Neuronal stem cell (in vitro differentiated cells): ENCODE data around the gene ZC3HAV1.

Experiments used
- DNase-seq: peaks from one replicate; pipeline ENCODE4 v3.0.0-alpha.2; 2013; ENCODE audit warnings: low spot score
- H2AFZ ChIP-seq: one replicate; pipeline ENCODE4 v1.6.1; 2013; ENCODE audit warnings: mild to moderate bottlenecking, low read length, inconsistent platforms
- H2AK5ac ChIP-seq: 2 replicates; pipeline ENCODE4 v1.6.1; 2013; ENCODE audit warnings: low read depth, mild to moderate bottlenecking, inconsistent platforms, low read length, moderate library complexity, mixed read lengths
- H2BK120ac ChIP-seq: 2 replicates; pipeline ENCODE4 v1.6.1; 2013; ENCODE audit warnings: low read depth, mild to moderate bottlenecking, inconsistent platforms, low read length, moderate library complexity, mixed read lengths
- H2BK12ac ChIP-seq: one replicate; pipeline ENCODE4 v1.6.1; 2013; ENCODE audit warnings: low read length, inconsistent platforms
- H2BK15ac ChIP-seq: 2 replicates; pipeline ENCODE4 v1.6.1; 2013; ENCODE audit warnings: mild to moderate bottlenecking, low read length, inconsistent platforms, mixed read lengths
- H2BK5ac ChIP-seq: one replicate; pipeline ENCODE4 v1.6.1; 2013; ENCODE audit warnings: inconsistent platforms, mild to moderate bottlenecking, low read length, moderate library complexity
- H3K14ac ChIP-seq: one replicate; pipeline ENCODE4 v1.6.1; 2013; ENCODE audit warnings: low read length, inconsistent platforms
- H3K18ac ChIP-seq: 2 replicates; pipeline ENCODE4 v1.6.1; 2013; ENCODE audit warnings: low read length, inconsistent platforms
- H3K23ac ChIP-seq: 2 replicates; pipeline ENCODE4 v1.6.1; 2013; ENCODE audit warnings: low read depth, mild to moderate bottlenecking, mixed read lengths, low read length, inconsistent platforms; ENCODE audit not compliant: poor library complexity
- H3K27ac ChIP-seq: replicated peaks from 3 replicates; pipeline ENCODE4 v1.5.1; 2013; ENCODE audit warnings: low read length, inconsistent platforms
- H3K27me3 ChIP-seq, 3 experiments: 2 replicates each; pipeline ENCODE4 v1.6.1; 2013; ENCODE audit warnings: low read length in 3 of 3, mild to moderate bottlenecking in 2 of 3, inconsistent platforms in 1 of 3, low read depth in 1 of 3, mixed read lengths in 1 of 3, moderate library complexity in 1 of 3; ENCODE audit not compliant: control insufficient read depth in 3 of 3, insufficient read depth in 3 of 3
- H3K36me3 ChIP-seq, 2 donors: replicated peaks in 1 of 2; 2 replicates each; pipeline ENCODE4 v1.6.1; 2013; ENCODE audit warnings: low read length in 2 of 2; ENCODE audit not compliant: control insufficient read depth in 2 of 2, insufficient read depth in 2 of 2
- H3K4ac ChIP-seq: 2 replicates; pipeline ENCODE4 v1.6.1; 2013; ENCODE audit warnings: inconsistent platforms, mild to moderate bottlenecking, low read length, moderate library complexity
- H3K4me1 ChIP-seq, 2 donors: 1 replicate in 1 of 2; 2 replicates in 1 of 2; pipeline ENCODE4 v1.6.1; 2013; ENCODE audit warnings: low read length in 2 of 2, low read depth in 1 of 2; ENCODE audit not compliant: control insufficient read depth in 2 of 2, insufficient read depth in 1 of 2
- H3K4me2 ChIP-seq: one replicate; pipeline ENCODE4 v1.6.1; 2013; ENCODE audit warnings: mild to moderate bottlenecking, low read length, inconsistent platforms; ENCODE audit not compliant: insufficient read depth, poor library complexity, severe bottlenecking
- H3K4me3 ChIP-seq, 2 donors: 2 replicates each; pipeline ENCODE4 v1.5.1; 2013; ENCODE audit warnings: low read length in 2 of 2, mild to moderate bottlenecking in 2 of 2, inconsistent platforms in 1 of 2, moderate library complexity in 1 of 2
- H3K79me1 ChIP-seq: one replicate; pipeline ENCODE4 v1.6.1; 2013; ENCODE audit warnings: low read depth, mild to moderate bottlenecking, inconsistent platforms, low read length, moderate library complexity
- H3K9ac ChIP-seq: one replicate; pipeline ENCODE4 v1.6.1; 2013; ENCODE audit warnings: mild to moderate bottlenecking, low read depth, low read length, inconsistent platforms; ENCODE audit not compliant: poor library complexity
- H3K9me3 ChIP-seq, 2 donors: replicated peaks in 1 of 2; 2 replicates each; pipeline versions ENCODE3 to v1.6.1; 2013; ENCODE audit warnings: low read length in 2 of 2, mild to moderate bottlenecking in 2 of 2, inconsistent platforms in 1 of 2, low read depth in 1 of 2, mixed read lengths in 1 of 2, moderate library complexity in 1 of 2; ENCODE audit not compliant: control insufficient read depth in 2 of 2, insufficient read depth in 1 of 2
- H4K8ac ChIP-seq: one replicate; pipeline ENCODE4 v1.6.1; 2013; ENCODE audit warnings: low read depth, mild to moderate bottlenecking, inconsistent platforms, low read length, moderate library complexity
- H4K91ac ChIP-seq: one replicate; pipeline ENCODE4 v1.6.1; 2013; ENCODE audit warnings: low read length, low read depth, mild to moderate bottlenecking, inconsistent platforms; ENCODE audit not compliant: poor library complexity
- WGBS, 2 donors: extraction: QIAGEN DNeasy Blood & Tissue Kit; methylation state at CpG; one replicate each; pipeline ENCODE4 v1.1.7; 2013; ENCODE audit warnings: missing lambda C conversion rate in 2 of 2, mixed read lengths in 1 of 2; ENCODE audit not compliant: insufficient read length in 2 of 2, insufficient replicate concordance in 1 of 2; ENCODE audit errors: extremely low coverage in 2 of 2; 5-methylcytosine and 5-hydroxymethylcytosine counted together

ZC3HAV1 gene

GRCh38 chr7:139081584-139081983 is 27.9 kb downstream of the ZC3HAV1 start:
- H4K8ac ChIP-seq = no peak overlapping the region
- DNase-seq = no peak
- peaks cover 2% of the 10 kb centered on the region for H3K79me1 ChIP-seq
- H3K4me1 ChIP-seq = no peaks in the 10 kb centered on the region
- no peak overlapping the region for H2BK15ac ChIP-seq
- no peak overlapping the region for H3K18ac ChIP-seq
- peaks cover 2 to 86% of the 10 kb centered on the region in 2 donors for H3K36me3 ChIP-seq
- H3K4me2 ChIP-seq = no peak overlapping the region
- no peak overlapping the region for H2AK5ac ChIP-seq
- H3K4me3 ChIP-seq = no peak overlapping the region
- H3K27ac ChIP-seq = no peak overlapping the region
- no peak overlapping the region for H2BK12ac ChIP-seq
- peaks cover 0 to 2% (median 0%) of the 10 kb centered on the region in 3 experiments for H3K27me3 ChIP-seq
- H3K9ac ChIP-seq = no peak overlapping the region
- no peak overlapping the region for H3K4ac ChIP-seq
- peaks cover 0 to under 1% of the 10 kb centered on the region in 2 donors for H3K9me3 ChIP-seq
- no peak overlapping the region for H4K91ac ChIP-seq
- H3K23ac ChIP-seq = no peak overlapping the region
- H2AFZ ChIP-seq = no peak overlapping the region
- H2BK5ac ChIP-seq = no peak overlapping the region
- no peak overlapping the region for H3K14ac ChIP-seq
- H2BK120ac ChIP-seq = no peak overlapping the region

DNA sequence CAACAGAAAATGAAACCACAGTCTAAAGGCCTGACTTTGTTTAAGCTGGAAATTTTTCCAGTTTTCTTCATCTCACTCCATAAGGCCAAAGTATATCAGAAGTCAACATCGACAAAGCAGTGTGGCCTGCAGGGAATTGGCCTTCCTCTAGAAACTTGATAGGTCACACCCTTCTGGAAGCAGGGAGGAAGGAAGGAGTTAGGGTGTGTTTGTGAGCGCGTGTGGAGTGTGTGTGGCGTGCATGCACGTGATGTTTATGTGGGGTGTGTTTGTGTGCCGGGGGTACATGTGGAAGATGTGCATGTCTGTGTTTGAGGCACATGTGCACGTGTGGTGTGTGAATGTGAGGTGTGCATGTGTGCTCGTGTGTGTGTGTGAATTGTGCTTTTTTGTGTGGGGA is 28.6 kb downstream of the ZC3HAV1 start:
- Histone ChIP-seq H3K27me3 (peaks cover 0 to 2% (median 0%) of the 10 kb centered on the region in 3 experiments), H3K23ac (no peak overlapping the region), H3K79me1 (peaks cover 2% of the 10 kb centered on the region), H3K14ac (no peak overlapping the region), H3K9me3 (no peaks in the 10 kb centered on the region), H2BK15ac (no peak overlapping the region), H3K4me1 (no peaks in the 10 kb centered on the region), H3K4me2 (no peak overlapping the region), H2BK5ac (no peak overlapping the region), H2BK120ac (no peak overlapping the region), H2AFZ (no peak overlapping the region), H3K4me3 (no peak overlapping the region), H3K9ac (no peak overlapping the region), H3K4ac (no peak overlapping the region), H3K27ac (no peak overlapping the region), H4K91ac (no peak overlapping the region), H4K8ac (no peak overlapping the region), H2BK12ac (no peak overlapping the region), H3K18ac (no peak overlapping the region), H3K36me3 (peaks cover 2 to 86% of the 10 kb centered on the region in 2 donors), H2AK5ac (no peak overlapping the region)
- DNase-seq = no peak
- WGBS, 2 donors = 100% methylated on average over 4 of the region's 8 CpGs; no CpG with 5 or more reads in 1 of the 2 donors

- H3K18ac ChIP-seq = no peak overlapping the region
- no peak overlapping the region for H2BK15ac ChIP-seq
- no peak overlapping the region for H3K14ac ChIP-seq
- H3K27ac ChIP-seq = no peak overlapping the region
- no peak overlapping the region for H4K91ac ChIP-seq
- no peak overlapping the region for H2BK12ac ChIP-seq
- H3K36me3 ChIP-seq = peaks cover 2 to 84% of the 10 kb centered on the region in 2 donors
- H3K9me3 ChIP-seq = no peaks in the 10 kb centered on the region
- no peak overlapping the region for H4K8ac ChIP-seq
- H3K79me1 ChIP-seq = peaks cover 2% of the 10 kb centered on the region
- H3K9ac ChIP-seq = no peak overlapping the region
- H3K27me3 ChIP-seq = peaks cover 0 to 2% (median 0%) of the 10 kb centered on the region in 3 experiments
- no peak overlapping the region for H3K4me3 ChIP-seq
- no peak overlapping the region for H2BK120ac ChIP-seq
- peak overlapping the region; percentile 14 for H2AK5ac ChIP-seq
- no peak overlapping the region for H3K4me2 ChIP-seq
- H3K23ac ChIP-seq = no peak overlapping the region
- H3K4ac ChIP-seq = no peak overlapping the region
- H2AFZ ChIP-seq = no peak overlapping the region
- WGBS, 2 donors = no CpG with 5 or more reads among the region's 15 CpGs
- no peak for DNase-seq
- H3K4me1 ChIP-seq = no peaks in the 10 kb centered on the region
- H2BK5ac ChIP-seq = no peak overlapping the region
Observed at GRCh38 chr7:139079861-139080260, 29.7 kb downstream of the ZC3HAV1 start.

DNA sequence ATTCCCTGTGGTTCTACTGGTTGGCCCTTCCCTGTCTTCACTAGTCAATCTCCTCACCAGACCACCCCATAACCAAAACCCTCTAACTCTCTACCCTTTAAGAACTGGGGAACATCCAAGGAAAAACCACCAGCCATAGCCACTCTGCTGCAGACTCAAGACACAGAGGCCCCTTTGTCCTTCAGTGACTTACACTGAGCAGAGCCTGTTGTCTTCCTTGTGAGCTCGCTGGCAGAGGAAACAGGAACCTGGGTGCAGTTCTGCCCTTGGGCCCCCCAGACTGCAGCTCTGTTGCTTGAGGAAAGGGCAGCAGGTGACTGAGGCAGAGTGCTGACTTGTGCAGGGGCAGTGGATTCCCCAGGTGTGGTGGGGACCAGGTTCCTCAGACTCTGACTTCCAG is 30.6 kb downstream of the ZC3HAV1 start:
- no peak overlapping the region for H3K9ac ChIP-seq

More for the DNA sequence above, 30.6 kb downstream of the ZC3HAV1 start:
- Histone ChIP-seq H3K36me3 (peaks cover 2 to 83% of the 10 kb centered on the region in 2 donors), H2BK120ac (no peak overlapping the region), H3K14ac (no peak overlapping the region), H2BK5ac (no peak overlapping the region), H3K9me3 (no peaks in the 10 kb centered on the region), H3K18ac (no peak overlapping the region), H3K4me2 (no peak overlapping the region), H3K4me3 (no peak overlapping the region), H3K4ac (no peak overlapping the region), H3K79me1 (peaks cover 2% of the 10 kb centered on the region), H3K27me3 (peaks cover 0 to 1% (median 0%) of the 10 kb centered on the region in 3 experiments), H3K4me1 (no peaks in the 10 kb centered on the region), H4K8ac (no peak overlapping the region), H2AFZ (no peak overlapping the region), H4K91ac (no peak overlapping the region), H2BK12ac (no peak overlapping the region), H2BK15ac (no peak overlapping the region), H2AK5ac (no peak overlapping the region), H3K27ac (no peak overlapping the region), H3K23ac (no peak overlapping the region)
- WGBS, 2 donors = no CpG with 5 or more reads among the region's 1 CpG
- no peak for DNase-seq
